Glutamatergic neuron (in vitro differentiated cells): ENCODE measurements around the gene CRHBP. TPM values are rescaled to one million over a fixed set of nuclear protein-coding genes. Genes with fewer than 3 reads are reported as not detected.
A peak's percentile ranks its signal among the peaks of the same experiment; 100 is the strongest.

Experiments used
- DNase-seq: peaks from one replicate; pipeline ENCODE4 v3.0.0; 2022
- H3K27ac Mint-ChIP-seq: one replicate; pipeline ENCODE4 v1.8.0; 2020; ENCODE audit warnings: mild to moderate bottlenecking, mixed read lengths, inconsistent platforms; ENCODE audit not compliant: unreplicated experiment
- H3K27me3 Mint-ChIP-seq: one replicate; pipeline ENCODE4 v1.8.0; 2020; ENCODE audit warnings: mild to moderate bottlenecking, moderate library complexity, mixed read lengths, inconsistent platforms; ENCODE audit not compliant: unreplicated experiment
- H3K36me3 Mint-ChIP-seq: one replicate; pipeline ENCODE4 v1.8.0; 2020; ENCODE audit warnings: mild to moderate bottlenecking, mixed read lengths, inconsistent platforms; ENCODE audit not compliant: unreplicated experiment
- H3K4me1 Mint-ChIP-seq: one replicate; pipeline ENCODE4 v1.8.0; 2020; ENCODE audit warnings: mild to moderate bottlenecking, low read depth, mixed read lengths, inconsistent platforms; ENCODE audit not compliant: unreplicated experiment
- H3K4me3 Mint-ChIP-seq: one replicate; pipeline ENCODE4 v1.8.0; 2020; ENCODE audit warnings: mild to moderate bottlenecking, mixed read lengths, inconsistent platforms; ENCODE audit not compliant: unreplicated experiment
- H3K9me3 Mint-ChIP-seq: one replicate; pipeline ENCODE4 v1.8.0; 2020; ENCODE audit warnings: mild to moderate bottlenecking, moderate library complexity, mixed read lengths, inconsistent platforms; ENCODE audit not compliant: unreplicated experiment
- total RNA-seq: library from RNA; stranded (reverse); fragmentation: NEBNext Ultra II Directional; extraction: Animal tissue kit (Norgen Biotek cat#: 25700); gene quantifications from one replicate; pipeline ENCODE4 v1.2.1, GENCODE V29; 2021; ENCODE audit not compliant: unreplicated experiment
- TF ChIP-seq, protein P1 (sequence below): fragments of 200-600 bp; sonication (generic); IDR thresholded peaks from one replicate; pipeline ENCODE4 v1.5.0; 2021; ENCODE audit not compliant: partially characterized antibody, unreplicated experiment

The CRHBP gene
- total RNA-seq, 1 donor from 2014 or later = not detected

DNA sequence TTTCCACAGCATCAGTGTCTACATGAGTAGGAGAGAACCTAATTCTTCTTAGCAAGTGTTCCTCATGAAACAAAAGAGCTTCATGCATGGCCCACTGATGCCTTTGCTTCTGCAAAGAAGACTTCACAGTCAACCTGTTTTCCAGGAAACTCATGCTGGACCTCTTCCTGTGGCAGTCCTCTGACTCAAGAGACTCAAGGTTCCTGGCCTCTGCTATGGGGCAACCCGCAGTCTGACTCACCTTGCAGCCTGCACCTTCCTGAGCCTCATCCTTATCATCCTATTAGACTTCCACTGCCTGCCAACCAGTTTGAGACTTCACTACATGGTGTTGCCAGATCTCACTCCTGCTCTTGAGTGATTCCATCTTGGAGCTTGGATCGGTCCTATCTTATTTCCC is 59.8 kb downstream of the CRHBP start:
- no peak overlapping the region for H3K27ac Mint-ChIP-seq
- H3K4me1 Mint-ChIP-seq = peaks cover 2% of the 10 kb centered on the region
- no peak for DNase-seq
- peaks cover 7% of the 10 kb centered on the region for H3K36me3 Mint-ChIP-seq
- TF ChIP-seq, protein P1, sequence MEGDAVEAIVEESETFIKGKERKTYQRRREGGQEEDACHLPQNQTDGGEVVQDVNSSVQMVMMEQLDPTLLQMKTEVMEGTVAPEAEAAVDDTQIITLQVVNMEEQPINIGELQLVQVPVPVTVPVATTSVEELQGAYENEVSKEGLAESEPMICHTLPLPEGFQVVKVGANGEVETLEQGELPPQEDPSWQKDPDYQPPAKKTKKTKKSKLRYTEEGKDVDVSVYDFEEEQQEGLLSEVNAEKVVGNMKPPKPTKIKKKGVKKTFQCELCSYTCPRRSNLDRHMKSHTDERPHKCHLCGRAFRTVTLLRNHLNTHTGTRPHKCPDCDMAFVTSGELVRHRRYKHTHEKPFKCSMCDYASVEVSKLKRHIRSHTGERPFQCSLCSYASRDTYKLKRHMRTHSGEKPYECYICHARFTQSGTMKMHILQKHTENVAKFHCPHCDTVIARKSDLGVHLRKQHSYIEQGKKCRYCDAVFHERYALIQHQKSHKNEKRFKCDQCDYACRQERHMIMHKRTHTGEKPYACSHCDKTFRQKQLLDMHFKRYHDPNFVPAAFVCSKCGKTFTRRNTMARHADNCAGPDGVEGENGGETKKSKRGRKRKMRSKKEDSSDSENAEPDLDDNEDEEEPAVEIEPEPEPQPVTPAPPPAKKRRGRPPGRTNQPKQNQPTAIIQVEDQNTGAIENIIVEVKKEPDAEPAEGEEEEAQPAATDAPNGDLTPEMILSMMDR = no peak
- H3K4me3 Mint-ChIP-seq = no peak overlapping the region
- H3K27me3 Mint-ChIP-seq = peaks cover 11% of the 10 kb centered on the region
- H3K9me3 Mint-ChIP-seq = peaks cover 9% of the 10 kb centered on the region

GRCh38 chr5:77015938-77016569 is 63.2 kb downstream of the CRHBP start:
- TF ChIP-seq, protein P1 = peak; percentile 17
- no peak for DNase-seq
- H3K4me3 Mint-ChIP-seq = no peak overlapping the region
- H3K27ac Mint-ChIP-seq = no peak overlapping the region
- peaks cover 3% of the 10 kb centered on the region for H3K27me3 Mint-ChIP-seq
- H3K4me1 Mint-ChIP-seq = no peaks in the 10 kb centered on the region
- peaks cover 1% of the 10 kb centered on the region for H3K9me3 Mint-ChIP-seq
- no peaks in the 10 kb centered on the region for H3K36me3 Mint-ChIP-seq

DNA sequence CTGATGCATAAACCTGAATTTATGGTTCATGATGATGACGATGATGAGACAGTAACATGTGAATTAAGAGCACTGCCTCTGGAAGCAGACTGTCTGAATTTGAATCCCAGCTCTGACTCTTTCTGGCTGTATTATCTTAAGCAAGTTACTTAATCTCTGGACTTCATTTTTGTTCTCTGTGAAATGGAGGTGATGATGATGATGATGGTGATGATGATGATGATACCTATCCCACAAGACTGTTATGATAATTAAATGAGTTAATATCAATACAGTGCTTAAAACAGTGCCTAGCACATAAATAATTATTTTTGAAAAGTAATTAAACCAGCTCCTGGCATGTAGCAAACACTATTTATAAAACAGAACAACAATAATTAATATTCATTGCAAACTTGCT is 64.1 kb downstream of the CRHBP start:
- Mint-ChIP-seq H3K4me1 (no peaks in the 10 kb centered on the region), H3K4me3 (no peak overlapping the region), H3K9me3 (peaks cover 1% of the 10 kb centered on the region), H3K27me3 (peaks cover 3% of the 10 kb centered on the region), H3K36me3 (no peaks in the 10 kb centered on the region), H3K27ac (no peak overlapping the region)
- TF ChIP-seq, protein P1 = no peak
- DNase-seq = no peak

- TF ChIP-seq, protein P1 = no peak
Observed at GRCh38 chr5:77017668-77018067, 64.8 kb downstream of the CRHBP start.

More at GRCh38 chr5:77017668-77018067, 64.8 kb downstream of the CRHBP start:
- Mint-ChIP-seq H3K27me3 (peaks cover 3% of the 10 kb centered on the region), H3K4me3 (no peak overlapping the region), H3K36me3 (no peaks in the 10 kb centered on the region), H3K9me3 (peaks cover 3% of the 10 kb centered on the region), H3K27ac (no peak overlapping the region), H3K4me1 (no peaks in the 10 kb centered on the region)
- no peak for DNase-seq

Other genes starting within 250 kb of the CRHBP start
- 59.3 TPM for gene F2R, start 236.9 kb upstream of the CRHBP start, total RNA-seq
- gene F2RL1, start 134.0 kb upstream of the CRHBP start, total RNA-seq = 0.42 TPM
- gene S100Z, start 103.0 kb upstream of the CRHBP start, total RNA-seq = not detected
- 15.7 TPM for gene AGGF1, start 77.4 kb downstream of the CRHBP start, total RNA-seq
- 7.0 TPM for gene ZBED3, start 134.2 kb downstream of the CRHBP start, total RNA-seq